T-helper 2 cell (primary cell): Measurements from ENCODE around the gene AGMO.

ENCODE experiments used
- DNase-seq, 5 experiments: peaks; one replicate each; pipeline versions ENCODE4 v3.0.0 to v3.0.0-alpha.2; 2012 to 2022

The AGMO gene

GRCh38 chr7:15452670-15453069 lies 109.1 kb downstream of the AGMO start:
- DNase-seq, result no peak

GRCh38 chr7:15446722-15447121 lies 115.1 kb downstream of the AGMO start:
- no peak for DNase-seq

- DNase-seq, result no peak
Observed at GRCh38 chr7:15446280-15446679, 115.5 kb downstream of the AGMO start.

GRCh38 chr7:15441915-15442314 lies 119.9 kb downstream of the AGMO start:
- no peak for DNase-seq

- no peak for DNase-seq
Observed at GRCh38 chr7:15440482-15440881, 121.3 kb downstream of the AGMO start.

- no peak for DNase-seq
Observed at GRCh38 chr7:15439853-15440252, 122.0 kb downstream of the AGMO start.

GRCh38 chr7:15433151-15433550 lies 128.7 kb downstream of the AGMO start:
- no peak for DNase-seq

- no peak for DNase-seq
Observed at GRCh38 chr7:15430911-15431310, 130.9 kb downstream of the AGMO start.

GRCh38 chr7:15430191-15430590 lies 131.6 kb downstream of the AGMO start:
- DNase-seq, result no peak

GRCh38 chr7:15424468-15424867 lies 137.3 kb downstream of the AGMO start:
- DNase-seq, result no peak

GRCh38 chr7:15419596-15419995 lies 142.2 kb downstream of the AGMO start:
- no peak for DNase-seq

- DNase-seq, result no peak
Observed at GRCh38 chr7:15418264-15418663, 143.6 kb downstream of the AGMO start.

GRCh38 chr7:15417341-15417988 lies 144.3 kb downstream of the AGMO start:
- DNase-seq, result no peak

GRCh38 chr7:15411019-15411418 lies 150.8 kb downstream of the AGMO start:
- DNase-seq, result no peak

GRCh38 chr7:15407910-15408309 lies 153.9 kb downstream of the AGMO start:
- DNase-seq, result no peak

GRCh38 chr7:15403751-15404150 lies 158.1 kb downstream of the AGMO start:
- DNase-seq, result no peak

GRCh38 chr7:15403315-15403714 lies 158.5 kb downstream of the AGMO start:
- no peak for DNase-seq

- DNase-seq, result no peak
Observed at GRCh38 chr7:15402436-15403136, 159.2 kb downstream of the AGMO start.

- no peak for DNase-seq
Observed at GRCh38 chr7:15400440-15400839, 161.4 kb downstream of the AGMO start.

GRCh38 chr7:15399441-15399840 lies 162.4 kb downstream of the AGMO start:
- DNase-seq, result no peak

- DNase-seq, result no peak
Observed at GRCh38 chr7:15397922-15398760, 163.7 kb downstream of the AGMO start.

- no peak for DNase-seq
Observed at GRCh38 chr7:15397159-15397550, 164.7 kb downstream of the AGMO start.
